Measurements from ENCODE around the gene SHH. TPM values are rescaled to one million over a fixed set of nuclear protein-coding genes. Genes with fewer than 3 reads are reported as not detected.
"Not testable (repeated sequence)": the region's sequence is repeated elsewhere in the genome, so short reads cannot be mapped to it uniquely, and the experiment has no call there.

Gene SHH
- total and polyA plus RNA-seq, 4 donors = 0.10 to 0.25 TPM; not detected in 2

DNA sequence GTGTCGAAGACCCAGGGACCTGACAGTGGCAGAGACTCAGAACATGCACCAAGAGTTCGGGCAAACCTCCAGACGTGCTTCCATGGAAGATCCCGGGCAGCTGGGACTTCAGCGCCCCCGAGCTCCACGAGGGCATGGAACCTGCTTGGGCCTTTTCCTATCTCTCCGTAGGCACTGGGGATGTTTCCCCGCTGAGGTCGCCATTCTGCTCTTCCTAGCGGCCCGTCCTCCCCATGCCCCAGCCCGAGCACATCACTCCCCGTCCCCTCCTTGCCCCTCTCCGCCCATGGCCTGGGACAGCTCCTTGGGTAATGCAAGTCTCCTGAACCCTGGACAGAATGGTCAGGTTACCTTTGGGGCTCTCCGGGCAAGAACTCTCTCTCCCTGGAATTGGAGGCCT lies 32.3 kb upstream of the SHH start:
- H3K4me1 ChIP-seq (ENCODE audit: control insufficient read depth in 1 of 2, insufficient read depth in 2 of 2, low read length in 2 of 2) = no peaks in the 10 kb centered on the region
- intact Hi-C loops (cut with DNase I) = no loop called here
- ATAC-seq (ENCODE audit: low FRiP score) (no peak), DNase-seq (peak in 1 of 2 donors; percentile 49)
- no peaks in the 10 kb centered on the region for H3K9me3 ChIP-seq (ENCODE audit: control insufficient read depth, low read length)
- no peak overlapping the region for H3K27ac ChIP-seq (ENCODE audit: low read depth in 1 of 2, low read length in 2 of 2)
- no peaks in the 10 kb centered on the region for H3K36me3 ChIP-seq (ENCODE audit: control insufficient read depth in 1 of 2, insufficient read depth in 2 of 2, low read length in 1 of 2)
- H3K4me3 ChIP-seq (ENCODE audit: low read length in 2 of 2) = no peak overlapping the region
- H3K27me3 ChIP-seq (ENCODE audit: control insufficient read depth in 1 of 2, insufficient read depth in 2 of 2, low read length in 1 of 2) = no peaks in the 10 kb centered on the region
- WGBS, 2 donors = 85 to 89% methylated on average over 16 of the region's 16 CpGs

DNA sequence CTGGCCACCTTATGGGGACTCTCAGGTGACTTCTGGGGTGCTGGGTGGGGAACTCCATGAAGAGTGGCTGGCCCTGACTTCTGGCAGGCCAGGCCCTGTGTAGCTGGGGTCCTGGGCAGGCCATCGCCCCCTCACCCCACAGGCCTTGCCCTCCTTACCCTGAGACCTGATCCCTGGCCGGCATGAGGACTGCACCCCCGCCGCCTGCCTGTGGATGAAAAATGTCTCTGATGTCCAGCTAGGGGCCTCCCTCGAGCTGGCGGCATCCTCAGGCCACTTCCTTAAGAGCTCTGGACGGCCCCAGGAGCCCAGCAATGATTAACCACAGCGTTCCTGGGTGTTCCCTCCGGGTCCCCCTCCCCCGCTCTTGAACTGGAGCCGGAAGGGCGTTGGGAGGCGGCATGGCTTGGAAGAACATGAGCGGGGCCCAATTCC lies 31.8 kb upstream of the SHH start:
- Histone ChIP-seq H3K27ac (ENCODE audit: low read depth in 1 of 2, low read length in 2 of 2) (no peak overlapping the region), H3K4me1 (ENCODE audit: control insufficient read depth in 1 of 2, insufficient read depth in 2 of 2, low read length in 2 of 2) (no peaks in the 10 kb centered on the region), H3K36me3 (ENCODE audit: control insufficient read depth in 1 of 2, insufficient read depth in 2 of 2, low read length in 1 of 2) (no peaks in the 10 kb centered on the region), H3K27me3 (ENCODE audit: control insufficient read depth in 1 of 2, insufficient read depth in 2 of 2, low read length in 1 of 2) (no peaks in the 10 kb centered on the region), H3K4me3 (ENCODE audit: low read length in 2 of 2) (no peak overlapping the region), H3K9me3 (ENCODE audit: control insufficient read depth, low read length) (no peaks in the 10 kb centered on the region)
- intact Hi-C loops (cut with DNase I) = no loop called here
- ATAC-seq (ENCODE audit: low FRiP score) = no peak
- 48 to 53% methylated on average over 14 of the region's 14 CpGs for WGBS, 2 donors
- DNase-seq = peak in 1 of 2 donors; percentile 61

GRCh38 chr7:155843426-155844018 lies 31.3 kb upstream of the SHH start:
- H3K4me1 ChIP-seq (ENCODE audit: control insufficient read depth in 1 of 2, insufficient read depth in 2 of 2, low read length in 2 of 2) = no peaks in the 10 kb centered on the region
- no peaks in the 10 kb centered on the region for H3K27me3 ChIP-seq (ENCODE audit: control insufficient read depth in 1 of 2, insufficient read depth in 2 of 2, low read length in 1 of 2)
- WGBS, 2 donors = 86 to 87% methylated on average over 20 of the region's 20 CpGs
- no peak overlapping the region for H3K27ac ChIP-seq (ENCODE audit: low read depth in 1 of 2, low read length in 2 of 2)
- ATAC-seq (ENCODE audit: low FRiP score) = no peak
- no peak overlapping the region for H3K4me3 ChIP-seq (ENCODE audit: low read length in 2 of 2)
- no peaks in the 10 kb centered on the region for H3K9me3 ChIP-seq (ENCODE audit: control insufficient read depth, low read length)
- H3K36me3 ChIP-seq (ENCODE audit: control insufficient read depth in 1 of 2, insufficient read depth in 2 of 2, low read length in 1 of 2) = no peaks in the 10 kb centered on the region
- peak in 1 of 2 donors; percentile 44 for DNase-seq
- intact Hi-C loops (cut with DNase I) = no loop called here

DNA sequence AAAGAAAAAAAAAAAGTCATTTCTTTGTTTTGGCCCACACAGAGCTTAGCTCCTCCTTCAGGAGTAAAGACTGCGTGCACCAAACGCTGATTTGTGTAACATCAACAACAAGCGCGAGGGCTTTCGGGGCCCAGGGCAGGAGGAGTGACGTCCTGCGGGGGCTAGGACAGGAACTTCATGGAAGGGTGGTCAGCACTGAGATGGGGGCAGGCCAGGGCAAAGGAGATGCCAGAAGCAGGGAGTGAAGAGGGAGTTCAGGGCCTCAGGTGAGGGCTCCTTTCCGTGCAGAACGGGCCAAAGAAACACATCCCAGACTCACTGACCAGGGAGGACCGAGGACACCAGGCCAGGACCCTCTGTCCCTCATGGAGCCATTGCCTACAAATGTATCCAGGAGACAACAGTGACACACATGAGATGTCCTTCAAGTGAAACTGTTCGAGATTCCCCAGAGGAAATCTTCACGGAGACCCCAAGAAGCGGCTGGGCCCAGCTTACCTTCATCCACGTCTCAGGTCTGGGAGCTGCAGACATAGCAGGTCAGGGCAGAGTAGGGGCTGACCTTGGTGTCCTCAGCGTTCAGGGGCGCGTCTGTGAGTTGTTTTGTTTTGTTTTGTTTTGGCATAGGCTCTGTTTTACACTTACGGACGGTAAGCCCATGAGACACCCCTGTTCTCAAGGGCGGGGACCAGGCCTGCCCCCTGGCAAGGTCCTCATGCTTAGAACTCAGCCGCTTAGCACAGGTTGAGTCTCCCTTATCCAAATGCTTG lies 30.4 kb upstream of the SHH start:
- intact Hi-C loops (cut with DNase I) = no loop called here
- WGBS, 2 donors = 70% methylated on average over 21 of the region's 21 CpGs
- DNase-seq = peak in 1 of 2 donors; percentile 57

GRCh38 chr7:155840909-155841308 lies 28.6 kb upstream of the SHH start:
- Histone ChIP-seq H3K4me3 (ENCODE audit: low read length in 2 of 2) (no peak overlapping the region), H3K27ac (ENCODE audit: low read depth in 1 of 2, low read length in 2 of 2) (no peak overlapping the region), H3K27me3 (ENCODE audit: control insufficient read depth in 1 of 2, insufficient read depth in 2 of 2, low read length in 1 of 2) (no peaks in the 10 kb centered on the region), H3K9me3 (ENCODE audit: control insufficient read depth, low read length) (no peaks in the 10 kb centered on the region), H3K36me3 (ENCODE audit: control insufficient read depth in 1 of 2, insufficient read depth in 2 of 2, low read length in 1 of 2) (no peaks in the 10 kb centered on the region), H3K4me1 (ENCODE audit: control insufficient read depth in 1 of 2, insufficient read depth in 2 of 2, low read length in 2 of 2) (no peaks in the 10 kb centered on the region)
- ATAC-seq (ENCODE audit: low FRiP score) (no peak), DNase-seq (peak in 1 of 2 donors; percentile 17)
- intact Hi-C loops (cut with DNase I) = no loop called here
- 79 to 85% methylated on average over 8 of the region's 8 CpGs for WGBS, 2 donors

More for the DNA sequence above, 30.4 kb upstream of the SHH start:
- Histone ChIP-seq H3K36me3 (ENCODE audit: control insufficient read depth in 1 of 2, insufficient read depth in 2 of 2, low read length in 1 of 2) (no peaks in the 10 kb centered on the region), H3K4me3 (ENCODE audit: low read length in 2 of 2) (no peak overlapping the region), H3K27me3 (ENCODE audit: control insufficient read depth in 1 of 2, insufficient read depth in 2 of 2, low read length in 1 of 2) (no peaks in the 10 kb centered on the region), H3K27ac (ENCODE audit: low read depth in 1 of 2, low read length in 2 of 2) (no peak overlapping the region), H3K9me3 (ENCODE audit: control insufficient read depth, low read length) (no peaks in the 10 kb centered on the region), H3K4me1 (ENCODE audit: control insufficient read depth in 1 of 2, insufficient read depth in 2 of 2, low read length in 2 of 2) (no peaks in the 10 kb centered on the region)
- ATAC-seq (ENCODE audit: low FRiP score) = no peak

GRCh38 chr7:155840262-155840885 lies 28.1 kb upstream of the SHH start:
- Histone ChIP-seq H3K4me1 (ENCODE audit: control insufficient read depth in 1 of 2, insufficient read depth in 2 of 2, low read length in 2 of 2) (no peaks in the 10 kb centered on the region), H3K36me3 (ENCODE audit: control insufficient read depth in 1 of 2, insufficient read depth in 2 of 2, low read length in 1 of 2) (no peaks in the 10 kb centered on the region), H3K4me3 (ENCODE audit: low read length in 2 of 2) (no peak overlapping the region), H3K9me3 (ENCODE audit: control insufficient read depth, low read length) (no peaks in the 10 kb centered on the region), H3K27me3 (ENCODE audit: control insufficient read depth in 1 of 2, insufficient read depth in 2 of 2, low read length in 1 of 2) (no peaks in the 10 kb centered on the region), H3K27ac (ENCODE audit: low read depth in 1 of 2, low read length in 2 of 2) (no peak overlapping the region)
- intact Hi-C loops (cut with DNase I) = no loop called here
- ATAC-seq (ENCODE audit: low FRiP score) (no peak), DNase-seq (peak in 1 of 2 donors; percentile 32)
- 82 to 85% methylated on average over 21 of the region's 21 CpGs for WGBS, 2 donors

- ATAC-seq (ENCODE audit: low FRiP score) (no peak), DNase-seq (peak in 1 of 2 donors; percentile 14)
- Histone ChIP-seq H3K9me3 (ENCODE audit: control insufficient read depth, low read length) (no peaks in the 10 kb centered on the region), H3K4me1 (ENCODE audit: control insufficient read depth in 1 of 2, insufficient read depth in 2 of 2, low read length in 2 of 2) (no peaks in the 10 kb centered on the region), H3K27ac (ENCODE audit: low read depth in 1 of 2, low read length in 2 of 2) (no peak overlapping the region), H3K27me3 (ENCODE audit: control insufficient read depth in 1 of 2, insufficient read depth in 2 of 2, low read length in 1 of 2) (no peaks in the 10 kb centered on the region), H3K4me3 (ENCODE audit: low read length in 2 of 2) (no peak overlapping the region), H3K36me3 (ENCODE audit: control insufficient read depth in 1 of 2, insufficient read depth in 2 of 2, low read length in 1 of 2) (no peaks in the 10 kb centered on the region)
- 81 to 88% methylated on average over 8 of the region's 8 CpGs for WGBS, 2 donors
- intact Hi-C loops (cut with DNase I) = no loop called here
Measured at GRCh38 chr7:155839461-155839860, 27.2 kb upstream of the SHH start.

DNA sequence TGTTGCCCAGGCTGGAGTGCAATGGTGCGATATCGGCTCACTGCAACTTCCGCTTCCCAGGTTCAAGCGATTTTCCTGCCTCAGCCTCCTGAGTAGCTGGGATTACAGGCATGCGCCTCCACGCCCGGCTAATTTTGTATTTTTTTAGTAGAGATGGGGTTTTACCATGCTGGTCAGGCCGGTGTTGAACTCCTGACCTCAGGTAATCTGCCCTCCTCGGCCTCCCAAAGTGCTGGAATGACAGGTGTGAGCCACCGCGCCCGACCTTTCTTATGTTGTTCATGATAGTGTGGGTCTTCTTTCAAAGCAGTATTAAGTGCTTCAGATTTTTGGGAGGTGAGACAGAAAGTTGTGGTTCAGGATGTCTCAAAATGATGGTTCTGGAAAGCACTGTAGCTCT lies 26.0 kb upstream of the SHH start:
- H3K4me3 ChIP-seq (ENCODE audit: low read length in 2 of 2); H3K9me3 ChIP-seq (ENCODE audit: control insufficient read depth, low read length); H3K4me1 ChIP-seq (ENCODE audit: control insufficient read depth in 1 of 2, insufficient read depth in 2 of 2, low read length in 2 of 2); ATAC-seq (ENCODE audit: low FRiP score); intact Hi-C loops (cut with DNase I); H3K27me3 ChIP-seq (ENCODE audit: control insufficient read depth in 1 of 2, insufficient read depth in 2 of 2, low read length in 1 of 2); H3K27ac ChIP-seq (ENCODE audit: low read depth in 1 of 2, low read length in 2 of 2); H3K36me3 ChIP-seq (ENCODE audit: control insufficient read depth in 1 of 2, insufficient read depth in 2 of 2, low read length in 1 of 2): not testable (repeated sequence)
- WGBS, 2 donors = 94% methylated on average over 12 of the region's 12 CpGs
- peak in 1 of 2 donors; percentile 38 for DNase-seq

GRCh38 chr7:155837126-155837479 lies 24.8 kb upstream of the SHH start:
- no peaks in the 10 kb centered on the region for H3K36me3 ChIP-seq (ENCODE audit: control insufficient read depth in 1 of 2, insufficient read depth in 2 of 2, low read length in 1 of 2)
- H3K4me1 ChIP-seq (ENCODE audit: control insufficient read depth in 1 of 2, insufficient read depth in 2 of 2, low read length in 2 of 2) = no peaks in the 10 kb centered on the region
- intact Hi-C loops (cut with DNase I) = no loop called here
- no peak overlapping the region for H3K27ac ChIP-seq (ENCODE audit: low read depth in 1 of 2, low read length in 2 of 2)
- ATAC-seq (ENCODE audit: low FRiP score) (no peak), DNase-seq (no peak)
- no peak overlapping the region for H3K4me3 ChIP-seq (ENCODE audit: low read length in 2 of 2)
- no peaks in the 10 kb centered on the region for H3K9me3 ChIP-seq (ENCODE audit: control insufficient read depth, low read length)
- H3K27me3 ChIP-seq (ENCODE audit: control insufficient read depth in 1 of 2, insufficient read depth in 2 of 2, low read length in 1 of 2) = no peaks in the 10 kb centered on the region
- 84 to 88% methylated on average over 3 of the region's 3 CpGs for WGBS, 2 donors

All from aorta (tissue), 5 donors.